K562 (cell line): Measurements from ENCODE around the gene SEC11A. TPM values are rescaled to one million over a fixed set of nuclear protein-coding genes. Genes with fewer than 3 reads are reported as not detected.

ENCODE experiments used
- CBX8 ChIP-seq: fragments of 200-600 bp; sonication (generic); IDR thresholded peaks from 2 replicates; pipeline ENCODE4 v1.6.1; 2012; ENCODE audit warnings: borderline replicate concordance, mixed run types, low read depth, mild to moderate bottlenecking, moderate library complexity, mixed read lengths, low read length, control low read depth, inconsistent platforms; ENCODE audit not compliant: poor library complexity, severe bottlenecking; ENCODE audit errors: extremely low read depth
- EZH2 ChIP-seq: IDR thresholded peaks from 2 replicates; pipeline ENCODE4 v1.6.1; 2012; ENCODE audit warnings: low read depth, mild to moderate bottlenecking, inconsistent platforms, low read length, borderline replicate concordance
- HMG20A ChIP-seq: fragments of 450-650 bp; formaldehyde crosslinking; conservative IDR thresholded peaks from 2 replicates; pipeline ENCODE4 v1.4.0; 2020; ENCODE audit warnings: mild to moderate bottlenecking, mixed read lengths
- PATZ1 ChIP-seq: fragments of 250-450 bp; sonication (Bioruptor Pico); IDR thresholded peaks from 2 replicates; pipeline ENCODE4 v1.5.0; 2020; ENCODE audit warnings: mild to moderate bottlenecking, borderline replicate concordance
- POLR2AphosphoS5 ChIP-seq: IDR thresholded peaks from 2 replicates; pipeline ENCODE4 v1.6.1; 2011; ENCODE audit warnings: mild to moderate bottlenecking, low read depth, low read length, moderate library complexity; ENCODE audit not compliant: control insufficient read depth, insufficient read depth
- SMARCA5 ChIP-seq: fragments of 450-650 bp; IDR thresholded peaks from 2 replicates; pipeline ENCODE4 v1.6.1; 2016
- ZKSCAN1 ChIP-seq: fragments of 150-350 bp; IDR thresholded peaks from 2 replicates; pipeline ENCODE4 v1.6.1; 2016; ENCODE audit warnings: low read depth, low read length
- ZNF253 ChIP-seq: fragments of 250-450 bp; sonication (Bioruptor Pico); conservative IDR thresholded peaks from 2 replicates; pipeline ENCODE4 v1.6.1; 2021; ENCODE audit warnings: mild to moderate bottlenecking
- ZNF766 ChIP-seq: fragments of 200-800 bp; sonication (Bioruptor generic); conservative IDR thresholded peaks from 2 replicates; pipeline ENCODE4 v1.6.1; 2016; ENCODE audit warnings: missing genetic modification characterization, missing compliant biosample characterization
- polyA plus RNA-seq, 8 experiments: library from polyadenylated mRNA; depleted of rRNA in 4 of 8; stranded (reverse) in 5 of 8; unstranded in 3 of 8; fragments of >200 nt; fragmentation: Nextera tagmentation in 2 of 8; fragmentation: Illumina TruSeq in 1 of 8; extraction: Ambion mirVana in 2 of 8; extraction: Trizol in 1 of 8; gene quantifications; 2 replicates each; pipeline versions ENCODE4 v1.2.1 to v1.2.3, GENCODE V29; 2011 to 2014; ENCODE audit warnings: inconsistent platforms in 1 of 8, missing spikeins in 1 of 8
- total RNA-seq, 7 experiments: library from RNA; depleted of rRNA in 6 of 7; stranded (reverse); fragments of >200 nt in 6 of 7; fragmentation: Illumina TruSeq in 2 of 7; extraction: Trizol in 2 of 7; gene quantifications; 2 replicates each; pipeline versions ENCODE4 v1.2.1 to v1.2.3, GENCODE V29; 2011 to 2021; ENCODE audit warnings: low replicate concordance in 1 of 7
- TF ChIP-seq, protein P1 (sequence below): fragments of 450-650 bp; IDR thresholded peaks from 2 replicates; pipeline ENCODE4 v1.6.1; 2016; ENCODE audit warnings: mild to moderate bottlenecking, moderate library complexity
- TF ChIP-seq, protein P2 (sequence below): fragments of 450-650 bp; IDR thresholded peaks from 2 replicates; pipeline ENCODE4 v1.6.1; 2014; ENCODE audit warnings: low read depth, mild to moderate bottlenecking, moderate library complexity, borderline replicate concordance

The SEC11A gene
- total and polyA plus RNA-seq, 9 of the 15 experiments (the other 6 are each of a cell fraction or from before 2014, with no cell fraction given) = 175 to 310 (median 229) TPM

- TF ChIP-seq, protein P1, sequence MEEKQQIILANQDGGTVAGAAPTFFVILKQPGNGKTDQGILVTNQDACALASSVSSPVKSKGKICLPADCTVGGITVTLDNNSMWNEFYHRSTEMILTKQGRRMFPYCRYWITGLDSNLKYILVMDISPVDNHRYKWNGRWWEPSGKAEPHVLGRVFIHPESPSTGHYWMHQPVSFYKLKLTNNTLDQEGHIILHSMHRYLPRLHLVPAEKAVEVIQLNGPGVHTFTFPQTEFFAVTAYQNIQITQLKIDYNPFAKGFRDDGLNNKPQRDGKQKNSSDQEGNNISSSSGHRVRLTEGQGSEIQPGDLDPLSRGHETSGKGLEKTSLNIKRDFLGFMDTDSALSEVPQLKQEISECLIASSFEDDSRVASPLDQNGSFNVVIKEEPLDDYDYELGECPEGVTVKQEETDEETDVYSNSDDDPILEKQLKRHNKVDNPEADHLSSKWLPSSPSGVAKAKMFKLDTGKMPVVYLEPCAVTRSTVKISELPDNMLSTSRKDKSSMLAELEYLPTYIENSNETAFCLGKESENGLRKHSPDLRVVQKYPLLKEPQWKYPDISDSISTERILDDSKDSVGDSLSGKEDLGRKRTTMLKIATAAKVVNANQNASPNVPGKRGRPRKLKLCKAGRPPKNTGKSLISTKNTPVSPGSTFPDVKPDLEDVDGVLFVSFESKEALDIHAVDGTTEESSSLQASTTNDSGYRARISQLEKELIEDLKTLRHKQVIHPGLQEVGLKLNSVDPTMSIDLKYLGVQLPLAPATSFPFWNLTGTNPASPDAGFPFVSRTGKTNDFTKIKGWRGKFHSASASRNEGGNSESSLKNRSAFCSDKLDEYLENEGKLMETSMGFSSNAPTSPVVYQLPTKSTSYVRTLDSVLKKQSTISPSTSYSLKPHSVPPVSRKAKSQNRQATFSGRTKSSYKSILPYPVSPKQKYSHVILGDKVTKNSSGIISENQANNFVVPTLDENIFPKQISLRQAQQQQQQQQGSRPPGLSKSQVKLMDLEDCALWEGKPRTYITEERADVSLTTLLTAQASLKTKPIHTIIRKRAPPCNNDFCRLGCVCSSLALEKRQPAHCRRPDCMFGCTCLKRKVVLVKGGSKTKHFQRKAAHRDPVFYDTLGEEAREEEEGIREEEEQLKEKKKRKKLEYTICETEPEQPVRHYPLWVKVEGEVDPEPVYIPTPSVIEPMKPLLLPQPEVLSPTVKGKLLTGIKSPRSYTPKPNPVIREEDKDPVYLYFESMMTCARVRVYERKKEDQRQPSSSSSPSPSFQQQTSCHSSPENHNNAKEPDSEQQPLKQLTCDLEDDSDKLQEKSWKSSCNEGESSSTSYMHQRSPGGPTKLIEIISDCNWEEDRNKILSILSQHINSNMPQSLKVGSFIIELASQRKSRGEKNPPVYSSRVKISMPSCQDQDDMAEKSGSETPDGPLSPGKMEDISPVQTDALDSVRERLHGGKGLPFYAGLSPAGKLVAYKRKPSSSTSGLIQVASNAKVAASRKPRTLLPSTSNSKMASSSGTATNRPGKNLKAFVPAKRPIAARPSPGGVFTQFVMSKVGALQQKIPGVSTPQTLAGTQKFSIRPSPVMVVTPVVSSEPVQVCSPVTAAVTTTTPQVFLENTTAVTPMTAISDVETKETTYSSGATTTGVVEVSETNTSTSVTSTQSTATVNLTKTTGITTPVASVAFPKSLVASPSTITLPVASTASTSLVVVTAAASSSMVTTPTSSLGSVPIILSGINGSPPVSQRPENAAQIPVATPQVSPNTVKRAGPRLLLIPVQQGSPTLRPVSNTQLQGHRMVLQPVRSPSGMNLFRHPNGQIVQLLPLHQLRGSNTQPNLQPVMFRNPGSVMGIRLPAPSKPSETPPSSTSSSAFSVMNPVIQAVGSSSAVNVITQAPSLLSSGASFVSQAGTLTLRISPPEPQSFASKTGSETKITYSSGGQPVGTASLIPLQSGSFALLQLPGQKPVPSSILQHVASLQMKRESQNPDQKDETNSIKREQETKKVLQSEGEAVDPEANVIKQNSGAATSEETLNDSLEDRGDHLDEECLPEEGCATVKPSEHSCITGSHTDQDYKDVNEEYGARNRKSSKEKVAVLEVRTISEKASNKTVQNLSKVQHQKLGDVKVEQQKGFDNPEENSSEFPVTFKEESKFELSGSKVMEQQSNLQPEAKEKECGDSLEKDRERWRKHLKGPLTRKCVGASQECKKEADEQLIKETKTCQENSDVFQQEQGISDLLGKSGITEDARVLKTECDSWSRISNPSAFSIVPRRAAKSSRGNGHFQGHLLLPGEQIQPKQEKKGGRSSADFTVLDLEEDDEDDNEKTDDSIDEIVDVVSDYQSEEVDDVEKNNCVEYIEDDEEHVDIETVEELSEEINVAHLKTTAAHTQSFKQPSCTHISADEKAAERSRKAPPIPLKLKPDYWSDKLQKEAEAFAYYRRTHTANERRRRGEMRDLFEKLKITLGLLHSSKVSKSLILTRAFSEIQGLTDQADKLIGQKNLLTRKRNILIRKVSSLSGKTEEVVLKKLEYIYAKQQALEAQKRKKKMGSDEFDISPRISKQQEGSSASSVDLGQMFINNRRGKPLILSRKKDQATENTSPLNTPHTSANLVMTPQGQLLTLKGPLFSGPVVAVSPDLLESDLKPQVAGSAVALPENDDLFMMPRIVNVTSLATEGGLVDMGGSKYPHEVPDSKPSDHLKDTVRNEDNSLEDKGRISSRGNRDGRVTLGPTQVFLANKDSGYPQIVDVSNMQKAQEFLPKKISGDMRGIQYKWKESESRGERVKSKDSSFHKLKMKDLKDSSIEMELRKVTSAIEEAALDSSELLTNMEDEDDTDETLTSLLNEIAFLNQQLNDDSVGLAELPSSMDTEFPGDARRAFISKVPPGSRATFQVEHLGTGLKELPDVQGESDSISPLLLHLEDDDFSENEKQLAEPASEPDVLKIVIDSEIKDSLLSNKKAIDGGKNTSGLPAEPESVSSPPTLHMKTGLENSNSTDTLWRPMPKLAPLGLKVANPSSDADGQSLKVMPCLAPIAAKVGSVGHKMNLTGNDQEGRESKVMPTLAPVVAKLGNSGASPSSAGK = peak; percentile 52
- no peak for TF ChIP-seq HMG20A
- no peak for TF ChIP-seq EZH2
- TF ChIP-seq ZKSCAN1 = no peak
- TF ChIP-seq POLR2AphosphoS5 = no peak
- TF ChIP-seq PATZ1 (CRISPR knock-in tag) = no peak
- 0 out of 2 replicates have a peak, but pooled peaks have one; percentile 36 for TF ChIP-seq SMARCA5
- TF ChIP-seq, protein P2, sequence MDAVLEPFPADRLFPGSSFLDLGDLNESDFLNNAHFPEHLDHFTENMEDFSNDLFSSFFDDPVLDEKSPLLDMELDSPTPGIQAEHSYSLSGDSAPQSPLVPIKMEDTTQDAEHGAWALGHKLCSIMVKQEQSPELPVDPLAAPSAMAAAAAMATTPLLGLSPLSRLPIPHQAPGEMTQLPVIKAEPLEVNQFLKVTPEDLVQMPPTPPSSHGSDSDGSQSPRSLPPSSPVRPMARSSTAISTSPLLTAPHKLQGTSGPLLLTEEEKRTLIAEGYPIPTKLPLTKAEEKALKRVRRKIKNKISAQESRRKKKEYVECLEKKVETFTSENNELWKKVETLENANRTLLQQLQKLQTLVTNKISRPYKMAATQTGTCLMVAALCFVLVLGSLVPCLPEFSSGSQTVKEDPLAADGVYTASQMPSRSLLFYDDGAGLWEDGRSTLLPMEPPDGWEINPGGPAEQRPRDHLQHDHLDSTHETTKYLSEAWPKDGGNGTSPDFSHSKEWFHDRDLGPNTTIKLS = peak; percentile 47; the same call in 1 of the 2 replicates
- TF ChIP-seq CBX8 = no peak
- no peak for TF ChIP-seq ZNF253
- no peak for TF ChIP-seq ZNF766 (CRISPR knock-in tag)
These were observed 31.7 kb upstream of the SEC11A start (continued) for GRCh38 chr15:84747416-84748273.
